HG03135 (cell line): ENCODE data around the gene TNFAIP3.
"Not testable (repeated sequence)": the region's sequence is repeated elsewhere in the genome, so short reads cannot be mapped to it uniquely, and the experiment has no call there.

Experiments
- ATAC-seq: cut with Tn5 transposase; IDR thresholded peaks from one replicate; pipeline ENCODE4 v1.9.1; 2021; ENCODE audit warnings: mild to moderate bottlenecking, moderate library complexity; ENCODE audit not compliant: unreplicated experiment

The TNFAIP3 gene

DNA sequence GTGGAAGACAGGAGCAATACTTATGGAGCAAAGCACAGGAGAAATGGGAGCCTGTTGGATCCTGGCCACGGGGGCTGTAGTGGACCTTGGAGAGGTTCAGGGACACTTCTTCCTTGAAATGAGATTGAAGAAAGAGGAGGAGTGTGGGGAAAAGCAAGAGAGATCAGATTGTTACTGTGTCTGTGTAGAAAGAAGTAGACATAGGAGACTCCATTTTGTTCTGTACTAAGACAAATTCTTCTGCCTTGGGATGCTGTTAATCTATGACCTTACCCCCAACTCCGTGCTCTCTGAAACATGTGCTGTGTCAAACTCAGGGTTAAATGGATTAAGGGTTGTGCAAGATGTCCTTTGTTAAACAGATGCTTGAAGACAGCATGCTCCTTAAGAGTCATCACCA is 22.7 kb upstream of the TNFAIP3 start:
- not testable (repeated sequence) for ATAC-seq

DNA sequence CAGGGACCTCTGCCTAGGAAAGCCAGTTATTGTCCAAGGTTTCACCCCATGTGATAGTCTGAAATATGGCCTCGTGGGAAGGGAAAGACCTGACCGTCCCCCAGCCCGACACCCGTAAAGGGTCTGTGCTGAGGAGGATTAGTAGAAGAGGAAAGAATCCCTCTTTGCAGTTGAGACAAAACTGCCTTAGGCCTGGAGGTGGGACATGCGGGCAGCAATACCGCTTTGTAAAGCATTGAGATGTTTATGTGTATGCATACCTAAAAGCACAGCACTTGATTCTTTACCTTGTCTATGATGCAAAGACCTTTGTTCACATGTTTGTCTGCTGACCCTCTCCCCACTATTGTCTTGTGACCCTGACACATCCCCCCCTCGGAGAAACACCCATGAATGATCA is 22.3 kb upstream of the TNFAIP3 start:
- ATAC-seq: not testable (repeated sequence)

- ATAC-seq: no peak
Measured at GRCh38 chr6:137845460-137845859, 21.6 kb upstream of the TNFAIP3 start.

- ATAC-seq: no peak
Measured at GRCh38 chr6:137846274-137846673, 20.8 kb upstream of the TNFAIP3 start.

DNA sequence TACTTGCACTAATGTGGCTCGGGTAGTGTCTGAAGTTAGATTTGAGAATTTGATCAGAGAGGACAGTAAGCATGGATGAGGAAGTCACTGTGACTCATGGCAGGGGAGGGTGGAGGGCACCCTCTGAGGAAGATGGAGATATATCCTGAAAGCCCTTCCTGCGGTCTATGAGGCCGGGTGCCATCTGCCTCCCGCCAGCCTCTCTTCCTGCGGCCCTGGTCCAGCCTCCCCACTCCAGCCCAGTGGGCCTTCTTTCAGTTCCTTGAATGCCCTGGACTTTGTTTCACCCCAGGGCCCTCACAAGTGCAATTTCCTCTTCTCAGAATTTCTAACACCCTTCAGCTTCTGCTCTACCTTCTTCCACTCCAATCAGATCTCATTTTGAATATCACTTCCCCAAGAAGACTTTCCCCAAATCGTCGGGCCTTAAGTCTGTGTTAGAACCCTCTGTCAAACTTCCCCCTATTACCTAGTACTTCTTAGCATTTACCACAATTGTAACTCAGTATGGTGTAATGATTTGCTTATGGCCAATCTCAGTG is 20.2 kb upstream of the TNFAIP3 start:
- no peak for ATAC-seq

DNA sequence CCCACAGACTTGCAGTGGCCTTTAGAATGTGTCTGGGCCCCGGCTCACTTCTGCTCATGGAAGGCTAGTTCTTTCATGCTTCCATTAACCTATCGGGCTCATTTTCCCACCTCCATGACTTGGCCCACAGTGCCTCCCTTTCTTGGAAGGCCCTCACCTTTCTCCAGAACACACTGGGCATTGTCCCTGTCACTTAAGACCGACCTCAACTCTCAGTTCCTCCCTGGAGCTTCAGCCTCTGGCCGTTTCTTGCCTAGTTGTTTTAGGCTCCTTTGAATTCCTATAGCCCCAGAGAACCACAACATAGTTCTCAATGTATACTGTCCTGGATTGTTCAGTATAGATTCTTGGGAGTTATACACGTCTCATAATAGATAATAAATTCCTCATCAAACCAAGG is 19.3 kb upstream of the TNFAIP3 start:
- ATAC-seq: no peak

DNA sequence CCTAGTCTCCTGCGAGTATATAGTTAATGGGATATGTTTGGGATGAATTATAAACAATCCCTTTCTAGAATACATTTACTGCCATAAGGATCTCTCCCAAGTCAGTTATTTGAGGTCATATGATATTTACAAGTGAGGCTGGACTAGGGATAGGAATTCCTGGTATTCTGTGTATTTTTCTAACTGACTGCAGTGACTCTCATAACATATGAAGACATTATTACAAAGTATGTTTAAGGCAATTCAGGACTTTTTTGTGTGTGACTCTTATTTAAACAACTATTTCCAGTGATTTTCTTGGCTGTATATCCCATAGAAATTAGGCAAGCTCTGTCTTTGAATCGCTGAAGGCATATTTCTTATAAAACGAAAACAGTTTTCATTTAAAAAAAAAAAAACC is 18.4 kb upstream of the TNFAIP3 start:
- no peak for ATAC-seq

- no peak for ATAC-seq
Measured at GRCh38 chr6:137849181-137849980, 17.7 kb upstream of the TNFAIP3 start.

DNA sequence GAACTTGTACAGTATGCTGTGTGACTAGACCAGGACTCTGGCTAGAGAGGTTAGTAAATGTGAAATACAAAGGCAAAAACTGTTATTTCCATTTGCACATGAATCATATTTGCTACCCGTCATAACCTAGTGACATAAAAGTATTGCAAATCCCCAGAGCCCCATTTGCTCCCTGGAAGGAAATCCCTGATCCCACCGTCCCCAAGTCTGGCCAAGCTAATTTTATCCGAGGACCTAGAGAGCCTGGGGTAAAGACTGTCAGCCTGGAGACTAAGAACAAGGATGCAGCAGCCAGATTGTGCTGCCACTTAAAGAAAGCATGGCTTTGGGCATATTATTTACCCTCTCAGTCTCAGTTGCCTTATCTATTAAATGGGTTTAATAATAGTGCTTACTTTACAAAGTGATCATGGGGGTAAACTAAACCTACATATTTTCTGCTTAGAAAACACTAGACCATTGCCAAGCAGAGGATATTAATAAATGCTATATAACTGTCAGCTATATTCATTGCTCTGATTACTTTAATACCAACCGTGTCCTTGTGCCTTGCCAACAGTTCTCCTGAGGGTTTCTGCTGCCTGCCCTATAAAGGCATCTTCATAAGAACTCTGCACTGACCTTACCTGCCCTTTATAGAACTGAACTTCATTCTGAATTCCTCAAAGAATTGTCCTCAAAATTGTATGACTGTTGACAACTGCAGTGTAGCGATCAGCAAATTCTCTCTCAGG is 16.9 kb upstream of the TNFAIP3 start:
- no peak for ATAC-seq

GRCh38 chr6:137850816-137851602 is 16.1 kb upstream of the TNFAIP3 start:
- no peak for ATAC-seq

- no peak for ATAC-seq
Measured at GRCh38 chr6:137851669-137852068, 15.4 kb upstream of the TNFAIP3 start.

DNA sequence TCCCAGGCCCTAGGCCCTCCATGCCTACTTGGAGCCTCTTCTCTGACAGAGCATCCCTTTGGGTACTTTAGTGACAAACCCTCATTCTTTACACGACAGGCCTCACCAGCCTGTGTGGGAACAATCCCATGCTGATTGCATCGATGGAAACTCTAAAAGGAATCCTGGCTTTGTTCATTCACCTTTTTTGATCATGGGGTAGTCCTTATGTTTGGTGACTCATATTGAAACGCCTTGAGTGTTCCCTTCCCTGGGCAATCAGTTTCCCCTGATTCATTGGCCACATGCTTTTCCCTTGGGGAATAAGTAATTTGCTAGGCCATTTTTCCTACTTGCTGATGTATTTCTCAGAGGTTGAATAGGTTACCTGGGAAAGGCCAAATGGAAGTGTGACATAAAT is 14.7 kb upstream of the TNFAIP3 start:
- no peak for ATAC-seq

DNA sequence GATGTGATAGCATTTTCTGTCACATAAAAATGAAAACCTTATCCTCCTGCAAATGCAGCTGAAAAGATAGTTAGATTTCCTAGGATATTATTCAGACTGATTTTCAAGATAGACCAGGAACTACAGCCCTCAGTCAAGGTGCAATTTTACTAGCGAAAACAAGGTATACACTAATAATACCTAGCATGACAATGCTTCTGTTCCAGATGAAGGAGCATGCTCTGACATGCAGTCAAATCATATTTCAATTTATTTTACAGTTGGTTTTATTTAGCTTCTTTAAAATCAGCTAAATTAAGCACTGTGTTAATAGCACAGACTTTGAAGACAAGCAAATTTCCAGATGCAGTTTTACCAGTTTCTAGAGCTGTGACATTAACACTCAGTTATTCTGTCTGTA is 14.2 kb upstream of the TNFAIP3 start:
- no peak for ATAC-seq

GRCh38 chr6:137853569-137854213 is 13.4 kb upstream of the TNFAIP3 start:
- no peak for ATAC-seq

- no peak for ATAC-seq
Measured at GRCh38 chr6:137856138-137856898, 10.7 kb upstream of the TNFAIP3 start.

DNA sequence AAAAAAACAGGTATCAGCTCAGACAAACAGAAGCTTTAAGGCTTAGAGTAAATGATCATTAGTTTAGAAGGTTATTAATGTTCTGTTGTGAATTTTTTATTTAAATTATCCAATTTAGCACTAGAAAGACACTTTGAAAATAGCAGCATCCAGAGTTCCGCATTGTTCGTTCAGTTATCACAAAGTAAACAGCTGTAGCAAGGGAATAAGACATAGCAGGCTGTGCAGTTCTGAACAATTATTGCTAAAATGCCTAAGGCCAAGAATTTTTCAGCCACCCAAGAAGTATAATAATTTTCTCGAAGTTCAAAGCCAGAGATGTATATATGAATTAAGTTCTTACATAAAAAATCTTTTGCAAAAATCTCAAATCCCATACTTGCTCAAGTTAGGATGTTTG is 8.0 kb upstream of the TNFAIP3 start:
- no peak for ATAC-seq

DNA sequence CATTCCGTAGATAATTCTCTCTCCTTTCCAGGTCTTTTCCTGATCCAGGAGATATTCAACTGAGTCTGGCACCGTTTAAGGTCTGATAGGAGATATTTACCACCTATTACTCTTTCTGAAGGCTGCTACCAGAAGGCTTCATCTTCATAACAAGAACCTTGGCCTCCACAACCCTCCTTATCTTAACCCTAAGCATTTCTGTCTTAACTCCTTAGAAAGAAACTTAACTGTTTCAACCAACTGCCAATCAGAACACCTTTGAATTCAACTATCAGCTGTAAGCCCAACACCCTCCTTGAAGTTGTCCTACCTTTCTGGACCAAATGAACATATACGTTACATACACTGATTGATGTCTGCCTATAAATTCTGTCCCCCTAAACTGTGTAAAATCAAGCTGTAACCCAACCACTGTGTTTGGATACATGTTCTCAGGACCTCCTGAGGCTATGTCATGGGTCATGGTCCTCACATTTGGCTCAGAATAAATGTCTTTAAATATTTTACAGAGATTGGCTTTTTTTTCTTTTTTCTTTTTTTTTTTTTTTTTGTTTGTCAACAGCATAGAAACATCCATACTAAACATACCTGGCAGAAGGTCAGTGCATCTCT is 6.6 kb upstream of the TNFAIP3 start:
- ATAC-seq: no peak

DNA sequence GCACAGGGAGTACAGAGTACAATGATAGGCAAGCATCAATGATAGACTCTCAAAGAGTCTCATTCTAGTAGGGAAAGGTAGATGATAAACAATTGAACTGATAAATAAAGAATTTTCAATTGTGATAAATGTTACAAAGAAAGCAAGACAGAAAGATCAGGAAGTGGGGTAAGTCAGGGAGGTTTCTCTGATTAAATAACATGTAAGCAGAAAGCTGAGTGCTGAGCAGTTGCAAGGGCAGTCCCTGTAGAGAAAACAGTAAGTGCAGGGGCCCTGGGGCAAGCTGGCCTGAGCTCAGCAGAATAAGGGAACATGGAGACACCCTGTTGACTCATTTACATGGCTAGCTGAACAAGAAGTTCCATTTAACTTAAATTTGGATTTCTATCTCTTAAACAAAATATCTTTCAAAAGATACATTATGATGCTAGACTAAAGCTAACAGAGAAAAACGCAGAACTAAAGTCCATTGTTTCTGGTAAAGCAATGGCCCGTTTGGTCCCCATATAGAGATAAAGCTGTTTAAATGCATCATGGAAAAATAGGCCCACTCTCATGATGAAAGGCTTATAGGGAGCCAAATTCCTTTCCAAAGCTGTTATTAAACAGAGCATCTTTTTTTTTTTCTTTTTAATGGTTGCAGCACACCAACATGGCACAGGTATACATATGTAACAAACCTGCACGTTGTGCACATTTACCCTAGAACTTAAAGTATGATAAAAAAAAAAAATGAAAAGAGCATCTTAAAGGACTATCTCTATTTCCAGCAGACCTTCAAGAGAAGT is 5.3 kb upstream of the TNFAIP3 start:
- ATAC-seq: no peak
